B cell (primary cell): ENCODE data around the gene MYO16.

Experiments used
- CTCF ChIP-seq: fragments of 200-600 bp; IDR thresholded peaks from one replicate; pipeline ENCODE4 v1.8.0; 2022; ENCODE audit warnings: antibody characterized with exemption, mild to moderate bottlenecking
- EZH2 ChIP-seq: IDR thresholded peaks from 2 replicates; pipeline ENCODE4 v1.6.1; 2012; ENCODE audit warnings: borderline replicate concordance, low read depth, mild to moderate bottlenecking, moderate library complexity, low read length; ENCODE audit not compliant: insufficient read depth, poor library complexity, severe bottlenecking

- TF ChIP-seq CTCF, result no peak
- no peak for TF ChIP-seq EZH2
Observed at GRCh38 chr13:109096101-109096500, 466.7 kb downstream of the MYO16 start.
